D721Med (cell line): ENCODE results near the gene KDM4C.
"Not testable (repeated sequence)": the region's sequence is repeated elsewhere in the genome, so short reads cannot be mapped to it uniquely, and the experiment has no call there.

Experiments
- DNase-seq: peaks from one replicate; pipeline ENCODE4 v3.0.0; 2011; ENCODE audit warnings: low spot score; ENCODE audit not compliant: insufficient read length
- FAIRE-seq: peaks from 2 replicates; lab custom pipeline; 2011; peaks lifted over from hg19 to GRCh38; lab: Jason Lieb, UNC
- CTCF ChIP-seq: IDR thresholded peaks from 2 replicates; pipeline ENCODE4 v1.5.1; 2012; ENCODE audit warnings: mild to moderate bottlenecking, control low read depth; ENCODE audit not compliant: insufficient read depth; ENCODE audit errors: missing control alignments

The KDM4C gene

DNA sequence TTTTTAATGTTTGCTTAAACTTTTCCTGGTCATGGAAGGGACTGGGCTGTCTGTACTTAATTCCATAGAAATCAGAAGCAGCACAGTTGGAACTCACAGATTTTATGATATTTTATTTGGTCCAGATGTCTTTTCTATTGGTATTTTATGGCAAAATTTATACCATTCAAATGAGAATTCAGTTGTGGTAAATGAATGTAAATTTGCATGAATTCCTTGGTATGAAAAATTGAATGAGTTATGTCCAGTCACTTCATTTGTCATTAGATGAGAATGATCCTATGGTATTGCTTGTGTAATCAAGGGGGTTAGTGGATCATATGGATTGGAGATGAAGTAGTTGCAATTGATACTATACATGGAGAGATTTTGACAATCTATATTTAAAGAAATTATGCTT is 188.0 kb downstream of the KDM4C start:
- no peak for TF ChIP-seq CTCF
- FAIRE-seq (peak; percentile 21), DNase-seq (no peak)

DNA sequence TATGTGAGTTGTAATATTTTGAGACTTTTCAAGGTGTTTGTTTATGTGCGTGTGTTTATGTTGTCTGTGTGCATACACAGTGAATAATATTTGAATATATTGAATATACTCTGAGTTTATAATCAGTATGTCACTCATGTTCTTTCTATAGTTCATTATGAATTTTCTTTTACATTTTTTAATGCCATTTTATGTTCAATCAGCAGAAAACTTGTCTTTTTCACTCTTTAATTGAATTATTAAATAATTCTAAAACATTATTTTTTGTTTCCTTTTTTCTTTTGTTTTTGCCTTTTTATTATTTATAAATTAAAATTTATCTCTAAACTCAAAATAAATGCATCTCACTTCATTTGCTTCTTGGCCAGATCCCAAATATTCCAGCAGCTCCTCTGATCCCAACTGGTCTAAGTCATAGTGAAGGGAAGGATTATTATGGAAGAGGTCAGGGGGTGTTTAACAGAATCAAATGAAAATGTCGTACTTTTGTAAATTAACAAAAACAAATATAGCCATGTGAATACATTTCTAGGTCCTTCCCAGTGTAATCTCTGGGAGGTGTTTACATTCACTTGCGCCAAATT is 188.9 kb downstream of the KDM4C start:
- TF ChIP-seq CTCF = no peak
- DNase-seq (no peak), FAIRE-seq (no peak)

DNA sequence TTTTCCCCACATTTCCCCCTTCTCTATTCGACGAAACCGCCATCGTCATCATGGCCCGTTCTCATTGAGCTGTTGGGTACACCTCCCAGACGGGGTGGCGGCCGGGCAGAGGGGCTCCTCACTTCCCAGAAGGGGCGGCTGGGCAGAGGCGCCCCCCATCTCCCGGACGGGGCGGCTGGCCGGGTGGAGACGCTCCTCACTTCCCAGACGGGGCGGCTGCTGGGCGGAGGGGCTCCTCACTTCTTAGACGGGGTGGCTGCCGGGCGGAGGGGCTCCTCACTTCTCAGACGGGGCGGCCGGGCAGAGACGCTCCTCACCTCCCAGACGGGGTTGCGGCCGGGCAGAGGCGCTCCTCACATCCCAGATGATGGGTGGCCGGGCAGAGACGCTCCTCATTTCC is 191.1 kb downstream of the KDM4C start:
- not testable (repeated sequence) for FAIRE-seq

DNA sequence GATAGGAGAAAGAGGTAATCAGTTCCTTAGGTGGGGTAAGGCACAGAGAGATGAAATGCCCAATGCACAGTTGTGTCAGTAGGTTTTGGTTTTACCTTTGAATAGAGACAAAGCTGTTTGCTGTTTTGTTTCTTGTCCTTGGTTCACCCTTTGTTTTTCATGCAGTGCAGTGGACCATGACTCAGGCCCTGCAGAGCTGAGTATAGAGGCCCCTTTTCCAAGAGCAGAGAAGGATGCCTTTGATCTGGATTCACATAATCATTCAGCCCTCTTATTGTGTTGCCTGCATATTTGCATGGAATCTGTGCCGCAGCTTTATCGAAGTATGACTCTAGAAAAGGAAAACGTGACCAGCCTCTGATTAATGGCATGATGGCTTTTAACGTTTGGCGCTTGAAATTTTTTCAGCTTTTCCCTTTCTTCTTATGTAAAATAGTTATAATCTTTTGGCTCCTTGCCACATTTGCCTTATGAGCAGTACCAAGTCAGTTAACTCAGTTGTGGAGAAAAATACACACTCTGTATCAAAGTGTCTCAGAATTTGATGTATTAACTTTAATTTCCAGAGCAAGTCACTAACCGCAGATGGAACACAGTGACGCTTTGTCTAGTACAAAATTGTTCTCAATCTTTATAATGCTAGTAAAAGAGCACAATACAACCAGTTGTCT is 197.6 kb downstream of the KDM4C start:
- DNase-seq (no peak), FAIRE-seq (no peak)
- TF ChIP-seq CTCF = no peak

More for the DNA sequence above, 191.1 kb downstream of the KDM4C start:
- not testable (repeated sequence) for DNase-seq

- peak; percentile 77 for FAIRE-seq
- no peak for TF ChIP-seq CTCF
- no peak for DNase-seq
Measured at GRCh38 chr9:6956879-6957278, 199.1 kb downstream of the KDM4C start.

- TF ChIP-seq CTCF = no peak
- DNase-seq (no peak), FAIRE-seq (peak; percentile 92)
Measured at GRCh38 chr9:6959270-6960000, 201.7 kb downstream of the KDM4C start.

GRCh38 chr9:6960777-6961176 is 203.0 kb downstream of the KDM4C start:
- FAIRE-seq = no peak
- TF ChIP-seq CTCF = no peak
- DNase-seq = no peak
